Suprapubic skin (tissue), 3 donors: Measurements from ENCODE around the gene GRK2.

Experiments
- POLR2A ChIP-seq, 2 donors: fragments of 450-650 bp; IDR thresholded peaks; one replicate each; pipeline ENCODE4 v1.6.1; 2017; ENCODE audit warnings: antibody characterized with exemption in 2 of 2, mild to moderate bottlenecking in 2 of 2, moderate library complexity in 2 of 2
- TF ChIP-seq, protein P1 (sequence below), 2 donors: fragments of 200-600 bp in 1 of 2; fragments of 450-650 bp in 1 of 2; sonication (generic) in 1 of 2; IDR thresholded peaks; one replicate each; pipeline ENCODE4 v1.5.1; 2016 to 2019; ENCODE audit warnings: antibody characterized with exemption in 2 of 2, mild to moderate bottlenecking in 1 of 2, moderate library complexity in 1 of 2

GRCh38 chr11:67254798-67255197, 11.5 kb upstream of the GRK2 start:
- TF ChIP-seq, protein P1, sequence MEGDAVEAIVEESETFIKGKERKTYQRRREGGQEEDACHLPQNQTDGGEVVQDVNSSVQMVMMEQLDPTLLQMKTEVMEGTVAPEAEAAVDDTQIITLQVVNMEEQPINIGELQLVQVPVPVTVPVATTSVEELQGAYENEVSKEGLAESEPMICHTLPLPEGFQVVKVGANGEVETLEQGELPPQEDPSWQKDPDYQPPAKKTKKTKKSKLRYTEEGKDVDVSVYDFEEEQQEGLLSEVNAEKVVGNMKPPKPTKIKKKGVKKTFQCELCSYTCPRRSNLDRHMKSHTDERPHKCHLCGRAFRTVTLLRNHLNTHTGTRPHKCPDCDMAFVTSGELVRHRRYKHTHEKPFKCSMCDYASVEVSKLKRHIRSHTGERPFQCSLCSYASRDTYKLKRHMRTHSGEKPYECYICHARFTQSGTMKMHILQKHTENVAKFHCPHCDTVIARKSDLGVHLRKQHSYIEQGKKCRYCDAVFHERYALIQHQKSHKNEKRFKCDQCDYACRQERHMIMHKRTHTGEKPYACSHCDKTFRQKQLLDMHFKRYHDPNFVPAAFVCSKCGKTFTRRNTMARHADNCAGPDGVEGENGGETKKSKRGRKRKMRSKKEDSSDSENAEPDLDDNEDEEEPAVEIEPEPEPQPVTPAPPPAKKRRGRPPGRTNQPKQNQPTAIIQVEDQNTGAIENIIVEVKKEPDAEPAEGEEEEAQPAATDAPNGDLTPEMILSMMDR (IDR thresholded peaks at IDR 0.05) = no peak
- no peak for TF ChIP-seq POLR2A (IDR thresholded peaks at IDR 0.05)
